Heart left ventricle (tissue), 13 donors: Measurements from ENCODE around the gene NBAS.

Source experiments
- CTCF ChIP-seq, 12 donors: fragments of 200-600 bp; sonication (generic) in 4 of 12; IDR thresholded peaks; one replicate each; pipeline versions ENCODE4 v1.5.0 to v1.8.0; 2018 to 2022; ENCODE audit warnings: antibody characterized with exemption in 12 of 12, mild to moderate bottlenecking in 5 of 12
- POLR2A ChIP-seq, 2 donors: fragments of 450-650 bp; IDR thresholded peaks; one replicate each; pipeline ENCODE4 v1.6.1; 2017; ENCODE audit warnings: antibody characterized with exemption in 2 of 2, mild to moderate bottlenecking in 2 of 2, moderate library complexity in 2 of 2
- donor health status: ischemic (EF 13 %, LVEDD 7.1; RV severe dilation, severe dysfunction).
- donor health status: DM: no; HTN: yes; CAD: no.
- donor health status: DM: no; HTN: no; CAD: no.
- donor health status: ischemic (EF 25% LVEDD 6.9; RV normal size, moderate dysfunction).
- donor health status: ischemic (EF 25% LVEDD 5.7; RV mildly dilated, moderate dysfunction).
- donor health status: ischemic (EF 35%, LVEDD 5.7; RV mildly dilated, moderate dysfunction).
- donor health status: nonischemic (EF 11% LVEDD 7.7; RV severe dilation, severe dysfunction).
- donor health status: DM: yes; HTN: yes; CAD: no.
- donor health status: PGD.
- donor health status: ischemic (EF 29% LVEDD 5.4; RV normal size, mild dysfunction).
- donor health status: nonischemic (EF 23%, LVEDD 6.1; RV moderate dilation, normal function).

GRCh38 chr2:15458277-15458676 lies 102.9 kb downstream of the NBAS start:
- TF ChIP-seq POLR2A (IDR thresholded peaks at IDR 0.05) = no peak
- TF ChIP-seq CTCF (IDR thresholded peaks at IDR 0.05) = no peak
